HepG2 (cell line): ENCODE measurements around the gene SPHK1. TPM values are rescaled to one million over a fixed set of nuclear protein-coding genes. Genes with fewer than 3 reads are reported as not detected.

Source experiments
- AGO1 ChIP-seq: fragments of 200-400 bp; formaldehyde crosslinking; IDR thresholded peaks from 2 replicates; pipeline ENCODE4 v1.6.1; 2017; ENCODE audit warnings: mild to moderate bottlenecking, low read depth, low read length, moderate library complexity; ENCODE audit not compliant: poor library complexity, severe bottlenecking
- FOXO1 ChIP-seq: sonication (generic); formaldehyde crosslinking; IDR thresholded peaks from 2 replicates; pipeline ENCODE4 v1.4.0; 2020; ENCODE audit warnings: missing genetic modification reagents
- HOXA3 ChIP-seq: sonication (generic); formaldehyde crosslinking; IDR thresholded peaks from 2 replicates; pipeline ENCODE4 v1.5.0; 2020; ENCODE audit warnings: missing genetic modification reagents
- IRX3 ChIP-seq: sonication (generic); formaldehyde crosslinking; IDR thresholded peaks from 2 replicates; pipeline ENCODE4 v1.8.1; 2023; ENCODE audit warnings: mild to moderate bottlenecking, low read depth, missing genetic modification reagents, borderline replicate concordance
- KLF13 ChIP-seq: sonication (generic); formaldehyde crosslinking; IDR thresholded peaks from 2 replicates; pipeline ENCODE4 v1.4.0; 2020; ENCODE audit warnings: mild to moderate bottlenecking, missing genetic modification reagents
- PAF1 ChIP-seq: IDR thresholded peaks from 2 replicates; pipeline ENCODE4 v1.6.1; 2016; ENCODE audit warnings: missing genetic modification reagents, missing compliant biosample characterization
- PATZ1 ChIP-seq: sonication (generic); formaldehyde crosslinking; IDR thresholded peaks from 2 replicates; pipeline ENCODE4 v1.4.0; 2020; ENCODE audit warnings: missing genetic modification reagents
- PRDM10 ChIP-seq: sonication (generic); formaldehyde crosslinking; IDR thresholded peaks from 2 replicates; pipeline ENCODE4 v1.4.0; 2020; ENCODE audit warnings: low read depth, missing genetic modification reagents
- ZBTB42 ChIP-seq: sonication (generic); formaldehyde crosslinking; IDR thresholded peaks from 2 replicates; pipeline ENCODE4 v1.5.0; 2020; ENCODE audit warnings: mild to moderate bottlenecking, missing genetic modification reagents
- ZFP91 ChIP-seq: sonication (generic); formaldehyde crosslinking; IDR thresholded peaks from 2 replicates; pipeline ENCODE4 v1.9.0; 2022; ENCODE audit warnings: missing genetic modification reagents, mild to moderate bottlenecking, borderline replicate concordance
- ZGPAT ChIP-seq: IDR thresholded peaks from 2 replicates; pipeline ENCODE4 v1.6.1; 2016; ENCODE audit warnings: mild to moderate bottlenecking
- ZNF274 ChIP-seq: sonication (generic); formaldehyde crosslinking; IDR thresholded peaks from 2 replicates; pipeline ENCODE4 v1.5.1; 2020; ENCODE audit warnings: mild to moderate bottlenecking, missing genetic modification reagents
- ZNF350 ChIP-seq: sonication (generic); formaldehyde crosslinking; IDR thresholded peaks from 2 replicates; pipeline ENCODE4 v1.4.0; 2020; ENCODE audit warnings: mild to moderate bottlenecking, low read depth, missing genetic modification reagents, borderline replicate concordance
- ZNF570 ChIP-seq: sonication (generic); formaldehyde crosslinking; IDR thresholded peaks from 2 replicates; pipeline ENCODE4 v1.4.0; 2020; ENCODE audit warnings: mild to moderate bottlenecking, missing genetic modification reagents, borderline replicate concordance
- ZNF674 ChIP-seq: sonication (generic); formaldehyde crosslinking; IDR thresholded peaks from 2 replicates; pipeline ENCODE4 v1.5.0; 2020; ENCODE audit warnings: low read depth, mild to moderate bottlenecking, missing genetic modification reagents
- ZNF75D ChIP-seq: sonication (generic); formaldehyde crosslinking; IDR thresholded peaks from 2 replicates; pipeline ENCODE4 v1.8.1; 2023; ENCODE audit warnings: missing genetic modification reagents, mild to moderate bottlenecking, borderline replicate concordance
- polyA plus RNA-seq, 8 experiments: library from polyadenylated mRNA; depleted of rRNA in 3 of 8; stranded (reverse) in 7 of 8; unstranded in 1 of 8; fragments of >200 nt; fragmentation: Illumina TruSeq in 4 of 8; extraction: Trizol in 4 of 8; gene quantifications; 2 replicates each; pipeline versions ENCODE4 v1.2.1 to v1.2.3, GENCODE V29; 2011 to 2016; ENCODE audit warnings: low read depth in 4 of 8, missing spikeins in 1 of 8, mixed read lengths in 1 of 8; ENCODE audit not compliant: insufficient read depth in 1 of 8
- total RNA-seq, 5 experiments: library from RNA; depleted of rRNA; stranded (reverse); fragments of >200 nt; fragmentation: Illumina TruSeq; extraction: Trizol; gene quantifications; 2 replicates each; pipeline ENCODE4 v1.2.3, GENCODE V29; 2016; ENCODE audit warnings: low read depth in 1 of 5

SPHK1 gene
- total and polyA plus RNA-seq, 2 of the 13 experiments (the other 11 are each of a cell fraction or from before 2014, with no cell fraction given), result 129 to 160 TPM

- TF ChIP-seq PRDM10 (CRISPR knock-in tag) (0 out of 2 replicates have a peak, but pooled peaks have one; percentile 25), ZGPAT (CRISPR knock-in tag) (no peak), ZNF570 (CRISPR knock-in tag) (no peak), ZNF674 (CRISPR knock-in tag) (no peak), ZFP91 (CRISPR knock-in tag) (peak; percentile 16; the same call in 1 of the 2 replicates), KLF13 (CRISPR knock-in tag) (0 out of 2 replicates have a peak, but pooled peaks have one; percentile 53), AGO1 (peak; percentile 87), ZBTB42 (CRISPR knock-in tag) (no peak), ZNF274 (CRISPR knock-in tag) (peak; percentile 25; the same call in 1 of the 2 replicates), ZNF350 (CRISPR knock-in tag) (0 out of 2 replicates have a peak, but pooled peaks have one; percentile 8), ZNF75D (CRISPR knock-in tag) (no peak), HOXA3 (CRISPR knock-in tag) (peak; percentile 27; the same call in 1 of the 2 replicates), PAF1 (CRISPR knock-in tag) (peak; percentile 87; the same call in 1 of the 2 replicates), FOXO1 (CRISPR knock-in tag) (peak; percentile 15; the same call in 1 of the 2 replicates), PATZ1 (CRISPR knock-in tag) (peak; percentile 100), IRX3 (CRISPR knock-in tag) (no peak)
These were observed 4.8 kb downstream of the SPHK1 start (continued) for GRCh38 chr17:76388966-76389888.
